ENCODE results near the gene RBM4. TPM values are rescaled to one million over a fixed set of nuclear protein-coding genes. Genes with fewer than 3 reads are reported as not detected.
"Not testable (repeated sequence)": the region's sequence is repeated elsewhere in the genome, so short reads cannot be mapped to it uniquely, and the experiment has no call there.

The RBM4 gene
- total RNA-seq, 2 donors from 2014 or later: 116 to 135 TPM

GRCh38 chr11:66625752-66626149, 12.8 kb upstream of the RBM4 start:
- Mint-ChIP-seq H3K27ac (no peak overlapping the region), H3K36me3 (ENCODE audit: insufficient read depth in 2 of 2) (peaks cover 28 to 58% of the 10 kb centered on the region in 2 donors), H3K4me3 (no peak overlapping the region), H3K4me1 (ENCODE audit: low read depth) (peaks cover 60% of the 10 kb centered on the region), H3K9me3 (no peaks in the 10 kb centered on the region), H3K27me3 (ENCODE audit: low read depth) (no peaks in the 10 kb centered on the region)
- DNase-seq (no peak), ATAC-seq (replicated peaks in 1 of 2) (no peak)

GRCh38 chr11:66626382-66626781, 12.1 kb upstream of the RBM4 start:
- ATAC-seq (replicated peaks in 1 of 2) (no peak), DNase-seq (no peak)
- H3K9me3 Mint-ChIP-seq: no peaks in the 10 kb centered on the region
- H3K4me1 Mint-ChIP-seq (ENCODE audit: low read depth): peaks cover 53% of the 10 kb centered on the region
- H3K4me3 Mint-ChIP-seq: no peak overlapping the region
- H3K27me3 Mint-ChIP-seq (ENCODE audit: low read depth): no peaks in the 10 kb centered on the region
- peaks cover 26 to 59% of the 10 kb centered on the region in 2 donors for H3K36me3 Mint-ChIP-seq (ENCODE audit: insufficient read depth in 2 of 2)
- H3K27ac Mint-ChIP-seq: no peak overlapping the region

GRCh38 chr11:66626926-66627325, 11.6 kb upstream of the RBM4 start:
- DNase-seq: no peak
- H3K9me3 Mint-ChIP-seq: no peaks in the 10 kb centered on the region
- no peak for ATAC-seq (replicated peaks in 1 of 2)

GRCh38 chr11:66628061-66628603, 10.4 kb upstream of the RBM4 start:
- Mint-ChIP-seq H3K4me1 (ENCODE audit: low read depth) (peaks cover 36% of the 10 kb centered on the region), H3K9me3 (no peaks in the 10 kb centered on the region), H3K27ac (peak overlapping the region; percentile 12), H3K27me3 (ENCODE audit: low read depth) (no peaks in the 10 kb centered on the region), H3K4me3 (no peak overlapping the region), H3K36me3 (ENCODE audit: insufficient read depth in 2 of 2) (peaks cover 23 to 59% of the 10 kb centered on the region in 2 donors)
- ATAC-seq (replicated peaks in 1 of 2): no peak
- DNase-seq: no peak

More at GRCh38 chr11:66626926-66627325, 11.6 kb upstream of the RBM4 start:
- Mint-ChIP-seq H3K4me1 (ENCODE audit: low read depth) (peaks cover 48% of the 10 kb centered on the region), H3K36me3 (ENCODE audit: insufficient read depth in 2 of 2) (peaks cover 28 to 60% of the 10 kb centered on the region in 2 donors), H3K27me3 (ENCODE audit: low read depth) (no peaks in the 10 kb centered on the region), H3K27ac (peak overlapping the region; percentile 28), H3K4me3 (no peak overlapping the region)

- ATAC-seq (replicated peaks in 1 of 2) (no peak), DNase-seq (no peak)
- Mint-ChIP-seq H3K27me3 (ENCODE audit: low read depth) (no peaks in the 10 kb centered on the region), H3K4me3 (no peak overlapping the region), H3K27ac (peak overlapping the region; percentile 68), H3K9me3 (no peaks in the 10 kb centered on the region), H3K36me3 (ENCODE audit: insufficient read depth in 2 of 2) (peaks cover 19 to 52% of the 10 kb centered on the region in 2 donors), H3K4me1 (ENCODE audit: low read depth) (peaks cover 27% of the 10 kb centered on the region)
These were observed 9.1 kb upstream of the RBM4 start for GRCh38 chr11:66629356-66629755.

- no peaks in the 10 kb centered on the region for H3K27me3 Mint-ChIP-seq (ENCODE audit: low read depth)
- no peaks in the 10 kb centered on the region for H3K9me3 Mint-ChIP-seq
- peaks cover 18 to 49% of the 10 kb centered on the region in 2 donors for H3K36me3 Mint-ChIP-seq (ENCODE audit: insufficient read depth in 2 of 2)
- no peak for DNase-seq
- no peak overlapping the region for H3K4me3 Mint-ChIP-seq
- peaks cover 39% of the 10 kb centered on the region for H3K4me1 Mint-ChIP-seq (ENCODE audit: low read depth)
- no peak for ATAC-seq (replicated peaks in 1 of 2)
- peak overlapping the region; percentile 38 for H3K27ac Mint-ChIP-seq
These were observed 6.6 kb upstream of the RBM4 start for GRCh38 chr11:66631883-66632282.

GRCh38 chr11:66632952-66633351, 5.6 kb upstream of the RBM4 start:
- DNase-seq: no peak
- Mint-ChIP-seq H3K4me1 (ENCODE audit: low read depth) (peaks cover 45% of the 10 kb centered on the region), H3K9me3 (no peaks in the 10 kb centered on the region), H3K27me3 (ENCODE audit: low read depth) (no peaks in the 10 kb centered on the region), H3K27ac (no peak overlapping the region), H3K4me3 (no peak overlapping the region), H3K36me3 (ENCODE audit: insufficient read depth in 2 of 2) (peaks cover 14 to 42% of the 10 kb centered on the region in 2 donors)
- no peak for ATAC-seq (replicated peaks in 1 of 2)

- peaks cover 50% of the 10 kb centered on the region for H3K4me1 Mint-ChIP-seq (ENCODE audit: low read depth)
- peaks cover 23 to 42% of the 10 kb centered on the region in 2 donors for H3K36me3 Mint-ChIP-seq (ENCODE audit: insufficient read depth in 2 of 2)
- no peak for ATAC-seq (replicated peaks in 1 of 2)
These were observed 2.1 kb upstream of the RBM4 start for GRCh38 chr11:66636411-66636810.

GRCh38 chr11:66637557-66638176, 836 bp upstream of the RBM4 start:
- DNase-seq (no peak), ATAC-seq (replicated peaks in 1 of 2) (no peak)
- peak overlapping the region; percentile 89 to 97 for H3K4me3 Mint-ChIP-seq
- H3K27ac Mint-ChIP-seq: peak overlapping the region; percentile 85
- no peaks in the 10 kb centered on the region for H3K27me3 Mint-ChIP-seq (ENCODE audit: low read depth)
- no peaks in the 10 kb centered on the region for H3K9me3 Mint-ChIP-seq
- peaks cover 62% of the 10 kb centered on the region for H3K4me1 Mint-ChIP-seq (ENCODE audit: low read depth)
- peaks cover 25 to 45% of the 10 kb centered on the region in 2 donors for H3K36me3 Mint-ChIP-seq (ENCODE audit: insufficient read depth in 2 of 2)

More at GRCh38 chr11:66636411-66636810, 2.1 kb upstream of the RBM4 start:
- no peak for DNase-seq
- no peak overlapping the region for H3K27ac Mint-ChIP-seq
- no peak overlapping the region for H3K4me3 Mint-ChIP-seq
- H3K27me3 Mint-ChIP-seq (ENCODE audit: low read depth): no peaks in the 10 kb centered on the region
- no peaks in the 10 kb centered on the region for H3K9me3 Mint-ChIP-seq

GRCh38 chr11:66639066-66639813, 737 bp downstream of the RBM4 start:
- peaks cover 31 to 52% of the 10 kb centered on the region in 2 donors for H3K36me3 Mint-ChIP-seq (ENCODE audit: insufficient read depth in 2 of 2)
- no peaks in the 10 kb centered on the region for H3K9me3 Mint-ChIP-seq
- H3K27me3 Mint-ChIP-seq (ENCODE audit: low read depth): no peaks in the 10 kb centered on the region
- H3K4me3 Mint-ChIP-seq: peak overlapping the region; percentile 89 to 97
- ATAC-seq (replicated peaks in 1 of 2) (no peak), DNase-seq (peak; percentile 22 to 31)
- H3K4me1 Mint-ChIP-seq (ENCODE audit: low read depth): peaks cover 78% of the 10 kb centered on the region
- peak overlapping the region; percentile 85 for H3K27ac Mint-ChIP-seq

GRCh38 chr11:66639814-66640340, 1.4 kb downstream of the RBM4 start:
- Mint-ChIP-seq H3K4me1 (ENCODE audit: low read depth) (peaks cover 78% of the 10 kb centered on the region), H3K36me3 (ENCODE audit: insufficient read depth in 2 of 2) (peaks cover 31 to 52% of the 10 kb centered on the region in 2 donors), H3K27ac (peak overlapping the region; percentile 85), H3K4me3 (peak overlapping the region; percentile 89 to 97)
- not testable (repeated sequence) for H3K9me3 Mint-ChIP-seq; H3K27me3 Mint-ChIP-seq (ENCODE audit: low read depth); DNase-seq; ATAC-seq (replicated peaks in 1 of 2)

GRCh38 chr11:66641834-66642233, 3.3 kb downstream of the RBM4 start:
- peaks cover 38 to 71% of the 10 kb centered on the region in 2 donors for H3K36me3 Mint-ChIP-seq (ENCODE audit: insufficient read depth in 2 of 2)
- ATAC-seq (replicated peaks in 1 of 2): no peak

More at GRCh38 chr11:66641834-66642233, 3.3 kb downstream of the RBM4 start:
- Mint-ChIP-seq H3K27me3 (ENCODE audit: low read depth) (no peaks in the 10 kb centered on the region), H3K4me3 (peak overlapping the region; percentile 89 to 97), H3K9me3 (no peaks in the 10 kb centered on the region), H3K4me1 (ENCODE audit: low read depth) (peaks cover 90% of the 10 kb centered on the region), H3K27ac (peak overlapping the region; percentile 74)
- no peak for DNase-seq

All from activated T-cell treated with anti-CD3 and anti-CD28 coated beads, Interleukin-2, amount 50 U/mL, for 72 hours (primary cell).